HG03039 (cell line): ENCODE results near the gene FOXO3B.
"Not testable (repeated sequence)": the region's sequence is repeated elsewhere in the genome, so short reads cannot be mapped to it uniquely, and the experiment has no call there.

Source experiments
- ATAC-seq: cut with Tn5 transposase; IDR thresholded peaks from one replicate; pipeline ENCODE4 v1.9.1; 2021; ENCODE audit warnings: mild to moderate bottlenecking, moderate library complexity; ENCODE audit not compliant: unreplicated experiment

FOXO3B gene

DNA sequence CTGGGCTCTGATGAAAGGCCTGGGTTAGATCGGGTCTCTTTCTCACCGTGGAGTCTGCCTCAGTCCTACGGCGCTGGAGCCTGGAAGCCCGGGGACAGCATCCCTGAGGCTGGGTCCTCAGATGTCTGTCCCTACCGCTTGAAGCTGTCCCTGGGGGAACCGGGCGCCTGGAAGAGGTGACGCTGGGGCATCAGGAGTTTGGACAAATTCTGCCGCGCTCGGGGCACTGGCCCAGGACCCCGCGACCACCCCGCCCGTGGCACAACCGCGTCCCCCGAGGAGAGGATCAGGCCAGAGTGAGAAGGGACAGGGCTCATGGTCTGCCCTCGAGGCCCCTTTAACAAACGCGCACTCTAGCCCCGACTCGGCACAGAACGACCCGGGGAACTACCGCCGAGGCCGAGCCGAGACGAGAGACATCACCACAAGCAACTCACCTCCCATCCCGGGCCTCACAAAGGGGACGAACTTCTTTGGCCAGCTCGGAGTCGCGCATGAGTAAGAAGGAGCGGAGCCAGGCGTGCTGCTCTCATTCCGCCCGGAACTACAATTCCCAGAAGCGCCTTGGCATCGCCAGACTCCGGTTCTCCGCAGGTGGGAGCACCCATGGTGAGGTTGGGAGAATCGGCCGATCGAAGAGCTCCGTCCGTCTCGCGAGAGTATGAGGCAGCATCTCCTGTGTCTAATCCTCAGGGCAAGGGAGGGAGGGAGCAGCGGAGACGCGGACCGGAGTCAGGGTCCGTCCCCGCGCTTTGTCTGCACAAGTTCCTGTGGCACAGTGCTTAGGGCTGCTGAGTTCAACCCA is at the start of gene FOXO3B:
TSS of gene FOXO3B (minus strand) at position 548 of the 805 bp plus-strand sequence. CDS start 663 bp downstream, outside the sequence.
- ATAC-seq = peak; percentile 95

DNA sequence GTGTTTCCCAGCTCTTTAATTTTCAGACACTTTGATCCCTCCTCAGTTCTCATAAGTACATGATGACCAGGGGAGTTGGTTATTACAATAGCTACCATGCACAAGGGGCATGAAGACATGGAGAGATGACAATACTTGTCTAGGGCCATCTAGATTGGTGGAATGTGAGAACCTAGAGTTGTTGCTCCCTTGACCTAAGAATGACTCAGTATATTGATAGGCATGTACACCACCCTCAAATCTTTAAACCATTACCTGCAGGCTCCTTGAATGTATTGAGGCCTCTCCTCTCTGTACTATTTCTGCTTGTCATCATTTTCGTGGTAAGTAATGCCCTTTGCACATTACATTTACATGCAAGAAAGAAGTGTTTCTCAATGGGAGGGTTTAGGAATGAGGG is 41.4 kb upstream of the FOXO3B start:
- not testable (repeated sequence) for ATAC-seq

DNA sequence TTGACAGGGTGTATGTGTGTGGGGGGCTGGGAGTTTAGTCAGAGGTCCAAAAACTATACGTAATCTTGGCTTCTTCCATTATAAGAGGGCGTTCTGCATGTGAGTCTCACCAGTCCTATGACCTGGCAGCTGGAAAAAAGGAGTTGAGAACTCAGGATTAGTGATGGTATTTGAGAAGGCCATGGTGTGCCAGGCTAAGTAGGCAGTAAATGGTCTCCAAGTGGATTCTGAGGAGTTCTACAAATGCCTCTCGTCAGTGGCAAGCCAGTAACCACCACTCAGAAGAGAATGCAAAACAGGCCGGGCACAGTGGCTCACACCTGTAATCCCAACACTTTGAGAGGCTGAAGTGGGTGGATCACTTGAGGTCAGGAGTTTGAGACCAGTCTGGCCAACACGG is 40.5 kb upstream of the FOXO3B start:
- not testable (repeated sequence) for ATAC-seq

DNA sequence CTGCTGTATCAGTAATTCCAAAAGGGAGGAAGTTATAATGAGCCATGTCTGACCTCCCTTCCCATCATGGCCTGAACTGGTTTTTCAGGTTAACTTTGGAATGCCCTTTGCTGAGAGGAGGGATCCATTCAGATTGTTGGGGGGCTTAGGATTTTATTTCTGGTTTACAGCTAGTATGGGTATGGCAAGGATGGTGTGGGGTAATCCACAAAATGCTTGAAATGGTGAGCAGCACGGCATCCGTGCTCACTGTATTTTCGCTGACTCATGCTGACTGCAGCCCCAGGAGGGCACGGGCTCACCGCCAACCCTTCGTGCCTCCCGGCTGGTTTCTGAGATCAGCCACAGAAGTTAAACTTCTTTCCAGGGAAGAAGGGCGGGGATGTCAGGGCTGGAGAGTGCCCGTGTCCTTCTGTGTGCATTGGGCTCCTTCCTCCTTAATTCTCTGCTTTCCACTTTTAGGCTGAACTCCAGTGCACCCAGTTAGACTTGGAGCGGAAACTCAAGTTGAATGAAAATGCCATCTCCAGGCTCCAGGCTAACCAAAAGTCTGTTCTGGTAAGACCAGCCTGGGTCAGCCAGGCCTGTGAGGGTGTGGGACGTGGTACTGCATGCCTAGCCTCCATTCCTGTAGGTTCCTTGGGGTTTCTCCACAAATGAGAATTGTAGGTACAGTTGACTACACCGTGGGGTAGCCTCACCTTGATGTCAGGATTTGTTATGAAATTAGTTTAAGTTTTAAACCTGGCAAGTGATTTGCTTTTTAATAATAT is 39.8 kb upstream of the FOXO3B start:
- ATAC-seq = not testable (repeated sequence)

DNA sequence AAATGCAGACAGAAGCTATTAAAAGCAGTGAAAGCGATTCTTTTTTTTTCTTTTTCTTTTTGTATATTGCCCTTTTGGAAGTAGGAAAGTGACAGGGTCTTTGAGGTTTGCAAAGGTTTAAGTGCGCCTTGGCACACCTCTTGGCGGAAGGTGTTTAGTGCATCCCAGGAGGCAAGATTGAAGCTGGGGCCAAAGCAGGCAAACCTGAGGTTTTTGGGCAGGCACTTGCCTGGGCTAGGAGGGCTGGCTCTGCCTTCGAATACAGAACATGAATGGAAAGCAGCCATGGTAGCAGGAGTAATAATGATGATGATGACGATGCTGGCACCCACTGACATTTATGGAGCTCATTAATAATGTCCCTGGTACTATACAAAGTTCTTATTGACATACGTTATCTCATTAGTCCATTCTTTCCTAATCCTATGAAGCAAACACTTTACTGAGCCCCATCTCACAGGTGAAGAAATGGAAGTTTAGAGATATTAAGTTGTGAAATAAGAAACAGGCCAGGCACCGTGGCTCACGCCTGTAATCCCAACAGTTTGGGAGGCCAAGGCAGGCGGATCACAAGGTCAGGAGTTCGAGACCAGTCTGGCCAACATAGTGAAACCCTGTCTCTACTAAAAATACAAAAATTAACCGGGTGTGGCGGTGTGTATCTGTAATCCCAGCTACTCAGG is 37.5 kb upstream of the FOXO3B start:
- ATAC-seq = not testable (repeated sequence)

DNA sequence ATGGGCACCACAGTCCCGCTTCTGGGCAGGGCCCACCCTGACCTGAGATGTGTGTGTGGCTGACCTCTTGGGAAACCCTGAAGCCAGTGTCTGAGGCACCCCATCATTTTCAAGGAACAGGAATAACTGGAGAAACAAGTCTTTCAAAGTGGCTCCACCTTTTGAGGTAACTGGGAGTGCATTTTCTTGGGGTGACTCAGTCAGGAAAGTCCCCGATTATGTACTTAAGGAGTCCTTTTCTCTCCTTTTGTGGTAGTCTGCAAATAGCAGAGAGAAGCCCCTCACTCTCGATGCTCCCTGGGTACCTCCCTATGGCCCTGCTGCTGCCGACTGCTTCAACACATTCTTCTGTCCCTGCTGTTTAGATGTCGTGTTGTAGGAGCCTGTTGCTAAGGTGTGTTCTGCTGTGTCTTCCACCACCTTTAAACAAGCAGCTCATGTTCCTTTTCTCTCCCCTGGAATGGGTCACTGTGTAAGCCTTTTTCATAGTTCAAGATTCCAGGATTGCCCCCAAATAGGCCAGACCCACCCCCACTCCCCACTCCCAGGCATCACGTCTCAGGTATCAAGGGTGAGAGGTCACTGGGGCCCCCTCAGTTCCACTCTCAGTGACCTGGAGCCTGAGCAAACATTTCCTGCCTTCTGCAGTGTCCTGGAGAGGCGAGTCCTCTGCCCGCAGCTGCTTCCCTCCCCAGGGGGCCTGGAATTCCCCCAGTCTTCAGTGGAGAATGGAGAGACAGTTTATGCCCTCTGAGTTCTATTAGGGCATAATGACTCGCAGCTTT is 36.7 kb upstream of the FOXO3B start:
- ATAC-seq = not testable (repeated sequence)

DNA sequence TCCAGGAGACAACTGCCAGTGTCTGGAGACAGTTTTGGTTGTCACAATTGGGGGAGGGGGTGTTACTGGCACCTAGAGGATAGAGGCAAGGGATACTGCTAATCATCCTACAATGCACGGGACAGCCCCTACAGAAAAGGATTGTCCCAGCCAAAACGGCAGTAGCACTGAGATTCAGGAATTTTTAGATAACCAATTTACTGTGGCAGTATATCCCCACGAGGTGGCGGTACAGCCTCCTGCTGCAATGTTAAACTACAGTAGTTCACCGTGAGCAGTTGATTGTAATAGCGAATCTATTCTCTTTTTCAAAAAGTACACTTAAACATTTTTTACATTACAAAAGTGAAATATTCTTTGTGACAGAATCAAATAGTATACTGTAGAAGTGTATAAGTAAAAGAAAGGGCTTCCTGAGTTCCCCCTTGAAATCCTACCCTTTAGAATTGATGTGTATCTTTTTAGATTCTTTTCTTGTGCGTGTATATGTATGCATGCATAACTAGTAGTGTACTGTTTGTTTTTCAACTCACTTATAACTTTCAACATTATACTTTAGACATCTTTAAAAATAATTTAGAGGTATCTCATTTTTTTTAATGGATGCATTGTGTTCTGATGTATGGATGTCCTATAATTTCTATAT is 30.4 kb upstream of the FOXO3B start:
- not testable (repeated sequence) for ATAC-seq

DNA sequence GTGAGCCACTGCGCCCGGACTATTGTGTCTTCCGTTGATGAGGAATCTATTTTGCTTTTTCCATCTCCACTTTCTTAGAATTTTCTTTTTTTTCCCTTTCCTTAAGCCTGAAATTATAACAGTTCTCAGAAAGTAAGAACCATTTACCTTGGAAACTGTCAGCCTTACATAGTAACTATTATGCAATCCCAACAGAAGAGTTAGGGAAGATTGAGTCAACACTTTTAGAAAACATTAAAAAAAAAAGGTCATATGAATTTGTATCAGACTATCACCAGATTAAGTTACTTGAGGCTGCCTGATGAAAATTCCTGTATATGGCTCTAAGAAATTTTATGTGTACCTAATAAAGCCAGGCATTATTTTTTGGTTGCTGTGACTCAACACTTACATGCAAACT is 26.1 kb upstream of the FOXO3B start:
- ATAC-seq = not testable (repeated sequence)

DNA sequence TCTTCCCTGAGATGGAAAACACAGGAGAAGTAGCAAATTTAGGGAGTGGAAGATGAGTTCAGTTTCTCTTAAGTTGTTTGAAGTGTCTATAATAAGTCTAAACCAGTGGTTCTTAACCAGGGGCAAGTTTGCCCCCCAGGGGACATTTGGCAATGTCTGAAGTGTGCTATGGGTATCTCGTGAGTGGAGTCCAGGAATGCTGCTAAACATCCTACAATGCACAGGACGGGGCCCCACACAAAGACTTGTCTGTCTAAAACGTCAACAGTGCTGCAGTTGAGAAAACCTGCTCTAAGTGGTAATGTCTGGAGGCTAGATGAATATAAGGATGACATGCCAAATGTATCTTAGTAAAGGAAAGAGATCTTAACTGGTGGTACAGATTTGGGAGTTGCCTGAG is 23.8 kb upstream of the FOXO3B start:
- ATAC-seq = not testable (repeated sequence)

DNA sequence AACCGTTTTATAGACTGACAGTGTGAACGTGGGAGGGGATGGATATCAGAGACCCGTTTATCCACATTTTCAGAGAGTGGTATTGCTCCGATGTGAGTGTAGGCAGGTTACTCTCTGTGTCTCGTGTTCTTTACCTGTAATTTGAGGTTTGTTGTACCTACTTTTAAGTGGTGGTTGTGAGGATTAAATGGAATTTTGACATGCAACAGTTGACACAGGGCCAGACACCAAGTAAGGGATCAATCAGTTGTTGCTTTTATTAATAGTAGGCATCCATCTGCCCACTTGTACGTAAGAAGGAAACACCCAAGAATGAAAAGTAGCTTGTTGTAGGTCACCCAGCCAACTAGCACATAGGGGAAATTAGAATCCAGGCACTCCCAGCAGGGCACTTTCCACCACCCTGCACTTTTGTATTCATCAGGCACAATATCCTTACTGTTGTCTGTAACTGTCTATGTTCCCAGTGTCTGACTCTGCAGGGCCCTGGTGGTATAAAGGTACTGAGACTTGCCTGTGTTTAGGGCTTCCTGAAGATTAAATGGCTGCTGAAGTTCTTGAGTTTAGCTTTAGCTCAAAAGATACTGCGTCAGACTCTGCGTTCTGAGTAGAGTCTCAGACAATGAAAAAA is 16.5 kb upstream of the FOXO3B start:
- not testable (repeated sequence) for ATAC-seq

DNA sequence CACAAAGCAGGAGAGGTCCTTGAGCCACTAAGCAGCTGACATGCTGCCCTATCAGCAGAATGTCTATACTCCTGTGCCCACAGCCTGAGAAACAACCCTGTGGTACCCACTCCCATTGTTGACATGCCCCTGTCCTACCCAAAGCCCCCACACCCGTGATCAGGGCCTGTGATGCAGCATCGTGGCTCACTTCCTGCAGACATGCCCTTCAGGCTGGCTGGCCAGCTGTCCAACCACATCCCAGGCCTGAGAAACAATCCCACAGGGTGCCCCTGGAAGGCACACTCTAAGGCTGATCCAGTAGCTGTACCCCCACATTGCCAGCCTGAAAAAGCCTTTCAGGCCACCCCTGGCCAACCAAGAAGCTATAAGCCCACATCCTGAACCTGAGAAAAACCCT is 13.0 kb upstream of the FOXO3B start:
- not testable (repeated sequence) for ATAC-seq

DNA sequence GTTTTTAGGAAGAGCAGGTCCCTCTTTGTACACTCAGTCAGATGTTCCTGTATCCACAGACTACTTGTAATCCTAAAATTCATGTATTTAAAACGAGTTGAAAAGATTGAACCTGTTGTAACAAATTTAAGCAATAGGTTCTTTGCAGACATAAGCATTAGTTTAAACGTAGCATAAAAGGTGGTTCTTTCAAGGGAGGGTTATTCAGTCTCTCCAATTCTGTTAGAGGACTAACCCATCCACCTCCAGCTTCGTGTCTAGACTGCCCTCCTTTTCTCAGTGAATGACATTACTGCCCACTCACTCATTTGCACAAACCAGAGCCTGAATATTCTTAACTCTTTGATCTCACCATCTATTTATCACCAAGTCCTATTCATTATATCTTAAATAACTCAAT is 554 bp upstream of the FOXO3B start:
- not testable (repeated sequence) for ATAC-seq

DNA sequence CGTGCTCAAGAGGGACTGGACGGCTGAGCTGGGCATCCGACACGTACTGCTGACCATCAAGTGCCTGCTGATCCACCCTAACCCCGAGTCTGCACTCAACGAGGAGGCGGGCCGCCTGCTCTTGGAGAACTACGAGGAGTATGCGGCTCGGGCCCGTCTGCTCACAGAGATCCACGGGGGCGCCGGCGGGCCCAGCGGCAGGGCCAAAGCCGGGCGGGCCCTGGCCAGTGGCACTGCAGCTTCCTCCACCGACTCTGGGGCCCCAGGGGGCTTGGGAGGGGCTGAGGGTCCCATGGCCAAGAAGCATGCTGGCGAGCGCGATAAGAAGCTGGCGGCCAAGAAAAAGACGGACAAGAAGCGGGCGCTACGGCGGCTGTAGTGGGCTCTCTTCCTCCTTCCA is 4.7 kb downstream of the FOXO3B start:
- not testable (repeated sequence) for ATAC-seq

DNA sequence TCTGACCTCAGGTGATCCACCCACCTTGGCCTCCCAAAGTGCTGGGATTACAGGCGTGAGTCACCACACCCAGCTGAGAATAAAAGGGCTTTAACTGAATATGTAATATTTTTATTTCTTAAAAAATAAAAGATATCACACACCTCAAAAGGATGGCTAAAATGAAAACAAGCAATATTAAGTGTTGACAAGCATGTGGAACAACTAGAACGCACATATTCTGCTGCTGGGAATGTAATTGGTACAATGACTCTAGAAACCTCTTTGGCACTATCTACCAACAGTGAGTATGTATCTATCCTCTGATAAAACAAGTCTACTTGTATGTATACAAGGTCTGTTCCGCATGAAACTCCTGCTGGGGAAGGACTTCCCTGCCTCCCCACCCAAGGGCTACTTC is 5.2 kb downstream of the FOXO3B start:
- not testable (repeated sequence) for ATAC-seq

DNA sequence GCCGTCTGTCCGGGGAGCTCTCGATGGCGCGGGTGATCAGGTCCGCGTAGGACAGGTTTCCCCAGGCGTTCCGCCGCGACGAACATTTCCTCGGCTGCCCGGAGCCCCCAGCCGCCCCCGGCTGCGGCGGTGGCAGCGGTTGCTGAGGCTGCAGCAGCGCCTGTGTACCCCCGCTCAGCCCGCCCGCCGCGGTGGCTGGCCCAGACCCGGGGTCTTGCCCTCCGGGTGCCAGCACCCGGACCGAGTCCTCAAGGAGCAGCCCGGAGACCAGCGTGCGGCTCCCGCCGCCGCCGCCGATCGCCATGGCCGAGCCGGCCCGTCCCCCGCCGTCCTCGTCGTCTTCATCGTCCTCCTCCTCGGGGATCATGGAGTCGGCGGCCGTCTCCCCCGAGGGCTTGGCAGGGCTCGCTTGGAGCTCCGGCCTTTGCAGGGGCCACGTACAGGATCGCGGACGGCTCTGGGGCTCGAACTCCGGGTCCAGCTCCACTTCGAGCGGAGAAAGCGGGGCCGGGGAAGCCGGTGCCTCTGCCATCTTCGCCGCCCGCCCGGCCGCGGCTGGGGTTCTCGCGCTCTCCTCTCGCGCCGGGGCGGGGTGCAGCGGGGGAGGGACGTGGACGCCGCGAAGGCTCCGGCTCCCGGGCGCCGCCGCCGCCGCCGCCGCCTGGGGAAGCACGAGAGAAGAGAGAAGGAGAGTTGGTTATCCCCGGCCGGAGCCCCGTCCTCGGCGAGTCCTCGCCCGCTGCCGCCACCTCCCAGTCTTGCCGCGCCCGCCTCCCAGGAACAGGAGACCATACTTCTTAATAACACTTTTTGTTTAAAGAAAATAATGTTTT is 9.5 kb downstream of the FOXO3B start:
- not testable (repeated sequence) for ATAC-seq

DNA sequence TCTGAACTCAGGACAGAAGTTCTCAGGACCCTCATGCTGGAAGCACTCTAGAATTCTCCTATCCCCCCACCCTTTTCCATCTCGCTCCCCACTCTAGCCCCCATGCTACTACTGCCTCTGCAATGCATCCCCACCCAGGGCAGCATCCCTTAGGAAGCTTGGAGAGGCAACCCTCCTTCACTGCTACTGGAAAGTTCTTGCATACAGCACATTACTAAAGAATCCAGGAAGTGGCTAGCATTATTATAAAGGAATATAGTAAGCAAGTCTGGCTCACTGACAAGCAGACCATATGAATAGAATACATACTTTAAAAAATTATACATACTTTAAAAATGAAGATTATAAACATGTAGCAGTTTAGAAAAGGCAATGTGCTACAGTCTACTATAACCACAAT is 13.5 kb downstream of the FOXO3B start:
- ATAC-seq = not testable (repeated sequence)

DNA sequence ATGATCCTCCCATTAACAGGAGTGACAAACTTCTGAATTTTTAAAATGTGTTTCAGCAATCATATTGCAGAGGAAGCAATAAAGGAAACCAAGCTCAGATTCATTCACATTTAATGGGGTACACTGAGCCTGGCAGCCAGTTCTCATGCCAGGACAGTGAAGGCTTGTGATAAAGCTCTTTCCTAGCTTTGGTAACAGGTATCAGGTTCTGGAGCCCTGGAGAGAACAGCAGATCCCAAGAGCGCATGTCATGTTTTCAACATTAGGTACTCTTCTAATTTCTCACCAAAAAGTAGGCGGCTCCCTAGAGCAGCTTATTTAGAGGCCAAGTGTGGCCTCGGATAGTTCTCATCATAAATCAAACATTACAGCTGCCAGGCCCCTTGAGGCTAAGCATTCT is 14.6 kb downstream of the FOXO3B start:
- ATAC-seq = not testable (repeated sequence)

DNA sequence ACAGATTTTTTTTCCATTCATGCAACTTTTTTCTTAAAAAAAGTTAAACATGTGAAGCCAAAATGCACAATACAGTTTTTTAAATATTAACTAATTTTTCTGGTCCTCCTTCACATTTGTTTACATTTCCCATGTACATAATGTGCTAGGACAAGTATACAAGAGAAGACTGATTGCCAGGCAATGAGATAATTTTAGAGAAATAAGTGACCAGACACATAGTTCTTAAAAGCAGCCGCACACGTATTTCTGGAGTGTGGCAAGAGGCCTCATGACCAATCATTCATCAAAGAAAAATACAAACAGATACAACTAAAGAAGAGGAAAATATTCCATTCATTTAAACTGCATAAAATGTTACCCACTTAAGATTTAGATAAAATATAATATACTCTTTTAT is 15.8 kb downstream of the FOXO3B start:
- ATAC-seq = not testable (repeated sequence)
